ENCODE data around the gene MYMX.

Gene MYMX

DNA sequence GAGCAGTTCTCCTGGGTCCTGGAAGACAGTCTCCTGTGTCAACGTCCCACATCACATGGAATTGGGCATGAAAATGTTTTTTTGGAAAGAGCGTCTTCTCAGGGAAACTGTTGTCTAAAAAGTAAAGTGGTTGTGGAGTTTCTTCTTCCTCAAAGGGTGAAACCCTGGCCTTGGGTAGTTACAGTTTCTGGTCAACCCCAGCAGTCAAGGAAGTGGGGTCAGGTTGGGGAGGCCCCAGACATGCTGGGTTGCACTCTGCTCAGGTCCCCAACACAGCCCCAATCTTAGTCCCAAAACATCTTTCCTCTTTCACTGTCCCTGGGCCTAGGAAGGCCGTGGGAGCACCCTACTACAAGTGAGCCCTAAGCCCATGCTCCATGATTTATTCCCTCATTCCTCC lies 49.6 kb downstream of the MYMX start:
- TF ChIP-seq ZNF169 (tag by site-specific recombination; IDR thresholded peaks at IDR 0.05) (no peak), ZNF114 (tag by site-specific recombination; IDR thresholded peaks at IDR 0.05) (no peak), ZFP41 (tag by site-specific recombination; IDR thresholded peaks at IDR 0.05; ENCODE audit: borderline replicate concordance) (no peak), ZBTB7A (tag by site-specific recombination; IDR thresholded peaks at IDR 0.05; ENCODE audit: low read depth) (no peak), ZNF426 (tag by site-specific recombination; IDR thresholded peaks at IDR 0.05) (no peak), ZNF202 (tag by site-specific recombination; IDR thresholded peaks at IDR 0.05; ENCODE audit: borderline replicate concordance) (no peak), KLF9 (tag by site-specific recombination; IDR thresholded peaks at IDR 0.05; ENCODE audit: low read depth) (no peak), ZNF324 (tag by site-specific recombination; IDR thresholded peaks at IDR 0.05) (no peak), SALL2 (tag by site-specific recombination; IDR thresholded peaks at IDR 0.05; ENCODE audit: borderline replicate concordance) (no peak), ZNF596 (tag by site-specific recombination; IDR thresholded peaks at IDR 0.05) (no peak), HOXD13 (CRISPR knock-in tag; IDR thresholded peaks at IDR 0.05; ENCODE audit: borderline replicate concordance) (no peak), ZNF16 (tag by site-specific recombination; IDR thresholded peaks at IDR 0.05; ENCODE audit: low read depth) (no peak), ZNF654 (tag by site-specific recombination; IDR thresholded peaks at IDR 0.05; ENCODE audit: low read depth) (no peak)
- TF ChIP-seq, protein P1, sequence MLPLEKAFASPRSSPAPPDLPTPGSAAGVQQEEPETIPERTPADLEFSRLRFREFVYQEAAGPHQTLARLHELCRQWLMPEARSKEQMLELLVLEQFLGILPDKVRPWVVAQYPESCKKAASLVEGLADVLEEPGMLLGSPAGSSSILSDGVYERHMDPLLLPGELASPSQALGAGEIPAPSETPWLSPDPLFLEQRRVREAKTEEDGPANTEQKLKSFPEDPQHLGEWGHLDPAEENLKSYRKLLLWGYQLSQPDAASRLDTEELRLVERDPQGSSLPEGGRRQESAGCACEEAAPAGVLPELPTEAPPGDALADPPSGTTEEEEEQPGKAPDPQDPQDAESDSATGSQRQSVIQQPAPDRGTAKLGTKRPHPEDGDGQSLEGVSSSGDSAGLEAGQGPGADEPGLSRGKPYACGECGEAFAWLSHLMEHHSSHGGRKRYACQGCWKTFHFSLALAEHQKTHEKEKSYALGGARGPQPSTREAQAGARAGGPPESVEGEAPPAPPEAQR (tag by site-specific recombination; IDR thresholded peaks at IDR 0.05): no peak
- TF ChIP-seq, protein P2, sequence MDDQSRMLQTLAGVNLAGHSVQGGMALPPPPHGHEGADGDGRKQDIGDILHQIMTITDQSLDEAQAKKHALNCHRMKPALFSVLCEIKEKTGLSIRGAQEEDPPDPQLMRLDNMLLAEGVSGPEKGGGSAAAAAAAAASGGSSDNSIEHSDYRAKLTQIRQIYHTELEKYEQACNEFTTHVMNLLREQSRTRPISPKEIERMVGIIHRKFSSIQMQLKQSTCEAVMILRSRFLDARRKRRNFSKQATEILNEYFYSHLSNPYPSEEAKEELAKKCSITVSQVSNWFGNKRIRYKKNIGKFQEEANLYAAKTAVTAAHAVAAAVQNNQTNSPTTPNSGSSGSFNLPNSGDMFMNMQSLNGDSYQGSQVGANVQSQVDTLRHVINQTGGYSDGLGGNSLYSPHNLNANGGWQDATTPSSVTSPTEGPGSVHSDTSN (CRISPR knock-in tag; IDR thresholded peaks at IDR 0.05): no peak
- peaks cover 4% of the 10 kb centered on the region; the same call in 1 of the 2 replicates for H3K4me1 ChIP-seq (ENCODE audit: control insufficient read depth, insufficient read depth, low read length)
- no peak overlapping the region for H3K4me3 ChIP-seq (ENCODE audit: low read depth, low read length)
- H3K36me3 ChIP-seq (ENCODE audit: control insufficient read depth in 2 of 2, insufficient read depth in 1 of 2, low read length in 2 of 2): peaks cover 0 to 10% of the 10 kb centered on the region in 2 experiments; a peak in 1 of 3 replicates
- no peak overlapping the region for H3K27ac ChIP-seq (ENCODE audit: extremely low read depth, low read depth, low read length)
- CTCF ChIA-PET: interaction anchor here (0.6 to 7.2 kb wide), 23 partner anchors 10 to 1849 kb away, joined by 3 to 208 read pairs (median 4); partner anchors contain the start of genes AARS2, SLC35B2 and SPATS1
- H3K9me3 ChIP-seq (ENCODE audit: control insufficient read depth, insufficient read depth, low read depth, low read length): no peaks in the 10 kb centered on the region
- POLR2A ChIA-PET: no interaction called here

DNA sequence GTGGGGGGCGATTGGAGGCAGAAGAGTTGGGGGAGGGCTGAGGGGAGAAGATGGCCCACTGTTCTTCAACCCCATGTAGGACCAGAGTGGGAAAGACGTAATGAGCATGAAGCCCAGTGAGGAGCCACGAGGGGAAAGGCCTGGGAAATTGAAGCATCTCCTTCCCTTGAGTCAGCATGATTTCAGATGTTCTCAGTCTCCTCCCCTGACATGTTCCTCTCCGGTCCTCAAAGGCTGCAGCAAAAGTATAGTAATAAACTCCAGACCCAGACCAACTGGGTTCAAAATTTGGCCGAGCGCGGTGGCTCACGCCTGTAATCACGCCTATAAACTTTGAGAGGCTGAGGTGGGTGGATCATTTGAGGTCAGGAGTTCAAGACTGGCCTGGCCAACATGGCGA lies 50.5 kb downstream of the MYMX start:
- H3K4me3 ChIP-seq (ENCODE audit: low read depth, low read length): no peak overlapping the region
- ChIA-PET POLR2A (interaction anchor here (1.1 to 1.9 kb wide), 2 partner anchors 38 to 650 kb away, joined by 3 to 14 read pairs; no protein-coding TSS in a partner anchor), CTCF (interaction anchor here (0.6 to 7.2 kb wide), 33 partner anchors 11 to 699 kb away, joined by 3 to 208 read pairs (median 5); partner anchors contain the start of genes AARS2, HSP90AB1, SLC35B2 and SPATS1)
- TF ChIP-seq IKZF3 (tag by site-specific recombination; IDR thresholded peaks at IDR 0.05) (no peak), ZNF146 (tag by site-specific recombination; IDR thresholded peaks at IDR 0.05) (no peak), ZNF274 (IDR thresholded peaks at IDR 0.05; ENCODE audit: low read length) (no peak), ZNF274 (tag by site-specific recombination; IDR thresholded peaks at IDR 0.05; ENCODE audit: borderline replicate concordance) (no peak), ZNF350 (tag by site-specific recombination; IDR thresholded peaks at IDR 0.05) (no peak), BCL11B (tag by site-specific recombination; IDR thresholded peaks at IDR 0.05; ENCODE audit: low read depth) (no peak), KLF9 (tag by site-specific recombination; IDR thresholded peaks at IDR 0.05; ENCODE audit: low read depth) (no peak)
- TF ChIP-seq, protein P3, sequence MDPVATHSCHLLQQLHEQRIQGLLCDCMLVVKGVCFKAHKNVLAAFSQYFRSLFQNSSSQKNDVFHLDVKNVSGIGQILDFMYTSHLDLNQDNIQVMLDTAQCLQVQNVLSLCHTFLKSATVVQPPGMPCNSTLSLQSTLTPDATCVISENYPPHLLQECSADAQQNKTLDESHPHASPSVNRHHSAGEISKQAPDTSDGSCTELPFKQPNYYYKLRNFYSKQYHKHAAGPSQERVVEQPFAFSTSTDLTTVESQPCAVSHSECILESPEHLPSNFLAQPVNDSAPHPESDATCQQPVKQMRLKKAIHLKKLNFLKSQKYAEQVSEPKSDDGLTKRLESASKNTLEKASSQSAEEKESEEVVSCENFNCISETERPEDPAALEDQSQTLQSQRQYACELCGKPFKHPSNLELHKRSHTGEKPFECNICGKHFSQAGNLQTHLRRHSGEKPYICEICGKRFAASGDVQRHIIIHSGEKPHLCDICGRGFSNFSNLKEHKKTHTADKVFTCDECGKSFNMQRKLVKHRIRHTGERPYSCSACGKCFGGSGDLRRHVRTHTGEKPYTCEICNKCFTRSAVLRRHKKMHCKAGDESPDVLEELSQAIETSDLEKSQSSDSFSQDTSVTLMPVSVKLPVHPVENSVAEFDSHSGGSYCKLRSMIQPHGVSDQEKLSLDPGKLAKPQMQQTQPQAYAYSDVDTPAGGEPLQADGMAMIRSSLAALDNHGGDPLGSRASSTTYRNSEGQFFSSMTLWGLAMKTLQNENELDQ (tag by site-specific recombination; IDR thresholded peaks at IDR 0.05; ENCODE audit: low read depth): no peak
- TF ChIP-seq, protein P4, sequence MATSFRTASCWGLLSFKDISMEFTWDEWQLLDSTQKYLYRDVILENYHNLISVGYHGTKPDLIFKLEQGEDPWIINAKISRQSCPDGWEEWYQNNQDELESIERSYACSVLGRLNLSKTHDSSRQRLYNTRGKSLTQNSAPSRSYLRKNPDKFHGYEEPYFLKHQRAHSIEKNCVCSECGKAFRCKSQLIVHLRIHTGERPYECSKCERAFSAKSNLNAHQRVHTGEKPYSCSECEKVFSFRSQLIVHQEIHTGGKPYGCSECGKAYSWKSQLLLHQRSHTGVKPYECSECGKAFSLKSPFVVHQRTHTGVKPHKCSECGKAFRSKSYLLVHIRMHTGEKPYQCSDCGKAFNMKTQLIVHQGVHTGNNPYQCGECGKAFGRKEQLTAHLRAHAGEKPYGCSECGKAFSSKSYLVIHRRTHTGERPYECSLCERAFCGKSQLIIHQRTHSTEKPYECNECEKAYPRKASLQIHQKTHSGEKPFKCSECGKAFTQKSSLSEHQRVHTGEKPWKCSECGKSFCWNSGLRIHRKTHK (tag by site-specific recombination; IDR thresholded peaks at IDR 0.05): no peak
- no peaks in the 10 kb centered on the region for H3K9me3 ChIP-seq (ENCODE audit: control insufficient read depth, insufficient read depth, low read depth, low read length)
- H3K4me1 ChIP-seq (ENCODE audit: control insufficient read depth, insufficient read depth, low read length): peaks cover 4% of the 10 kb centered on the region; the same call in 1 of the 2 replicates
- no peak overlapping the region for H3K27ac ChIP-seq (ENCODE audit: extremely low read depth, low read depth, low read length)
- H3K36me3 ChIP-seq (ENCODE audit: control insufficient read depth in 2 of 2, insufficient read depth in 1 of 2, low read length in 2 of 2): peaks cover 0 to 2% of the 10 kb centered on the region in 2 experiments; a peak in 1 of 3 replicates

All from HEK293 (cell line).